Lung microvascular endothelial cell (primary cell): ENCODE data around the gene SPANXN1. TPM values are rescaled to one million over a fixed set of nuclear protein-coding genes. Genes with fewer than 3 reads are reported as not detected.
"Not testable (repeated sequence)": the region's sequence is repeated elsewhere in the genome, so short reads cannot be mapped to it uniquely, and the experiment has no call there.

Source experiments
- DNase-seq, 2 donors: peaks; one replicate each; pipeline versions ENCODE4 v3.0.0 to v3.0.0-alpha.2; 2010; ENCODE audit warnings: low read depth in 2 of 2
- total RNA-seq: library from RNA; depleted of rRNA; stranded (reverse); fragments of >200 nt; gene quantifications from 2 replicates; pipeline ENCODE4 v1.2.1, GENCODE V29; 2014

Gene SPANXN1, protein sequence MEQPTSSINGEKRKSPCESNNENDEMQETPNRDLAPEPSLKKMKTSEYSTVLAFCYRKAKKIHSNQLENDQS
- total RNA-seq = not detected in 2 replicates

DNA sequence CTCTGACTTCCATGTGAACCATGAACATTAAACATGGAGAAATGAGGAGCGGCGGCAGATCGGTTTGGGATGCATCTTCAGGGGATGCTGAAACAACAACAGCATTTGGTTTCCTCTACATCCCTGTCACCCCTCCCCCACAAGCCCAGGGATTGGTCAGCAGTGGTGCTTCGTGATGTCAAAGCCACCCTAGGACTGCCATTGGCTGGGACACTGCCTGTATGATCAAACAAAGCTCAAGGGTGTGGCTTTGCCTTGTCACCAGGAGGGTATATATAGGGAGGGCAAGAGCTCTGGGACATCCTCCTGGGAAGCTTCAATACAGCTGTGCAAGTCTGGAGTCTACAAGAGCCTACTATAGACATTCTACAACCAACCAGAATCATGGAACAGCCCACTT, at the start of gene SPANXN1:
Gene SPANXN1 (plus strand): TSS at position 301 of the 400 bp plus-strand sequence. CDS start 84 bp downstream, at position 385.
- DNase-seq = not testable (repeated sequence)

DNA sequence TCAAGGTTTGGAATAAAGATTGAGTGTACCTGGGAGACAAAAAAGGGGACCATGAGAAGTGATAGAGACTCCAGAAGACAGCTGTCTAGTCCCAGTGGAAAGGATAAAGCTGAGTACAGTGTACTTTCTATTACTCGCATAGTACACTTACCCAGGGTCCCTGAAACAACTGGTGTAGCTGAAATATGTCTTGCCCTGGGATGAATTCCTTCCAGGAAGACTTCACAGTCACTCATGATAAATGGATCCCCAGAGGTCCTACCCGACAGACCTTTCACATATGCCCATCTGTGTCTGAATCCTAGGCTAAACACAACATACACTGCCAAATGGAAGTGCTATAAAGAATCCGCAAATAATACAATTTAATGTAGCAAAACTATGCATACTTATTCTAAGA, 48.2 kb upstream of the SPANXN1 start:
- DNase-seq = no peak

DNA sequence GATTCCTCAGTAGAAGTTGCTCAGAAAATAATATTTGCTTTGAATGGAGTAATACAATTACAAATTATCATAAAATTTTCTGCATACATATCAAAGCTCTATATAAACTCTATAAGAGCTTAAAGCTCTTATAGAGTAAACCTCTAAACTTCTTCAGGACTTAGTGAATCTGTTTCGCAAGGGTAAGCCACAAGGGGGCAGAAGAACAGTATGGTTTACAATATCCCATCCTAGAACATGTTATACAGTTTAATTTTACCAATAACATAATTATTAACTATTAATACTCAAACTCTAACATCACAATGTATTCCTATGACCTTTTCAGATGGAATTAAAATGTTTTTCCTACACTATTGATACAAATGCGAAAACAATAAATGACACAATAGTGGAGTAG, 33.8 kb upstream of the SPANXN1 start:
- DNase-seq = peak; percentile 0 to 1

DNA sequence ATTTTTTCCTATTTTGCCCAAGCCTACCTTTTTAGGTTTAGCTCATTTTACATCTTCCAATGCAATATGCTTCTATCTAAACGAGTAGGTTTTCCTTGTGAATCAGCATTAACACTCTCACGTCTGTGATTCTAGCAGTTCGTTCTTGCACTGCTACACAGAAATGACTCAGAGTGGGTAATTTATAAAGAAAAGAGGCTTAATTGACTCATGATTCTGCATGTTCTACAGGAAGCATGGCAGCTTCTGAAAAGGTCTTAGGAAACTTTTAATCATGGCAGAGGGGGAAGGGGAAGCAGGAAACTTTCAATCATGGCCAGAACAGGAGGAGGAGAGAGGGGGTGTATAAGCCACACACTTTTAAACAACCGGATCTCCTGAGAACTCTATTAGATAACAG, 44.9 kb downstream of the SPANXN1 start:
- no peak for DNase-seq
